Osteoblast (primary cell): ENCODE measurements around the gene ST6GALNAC2. TPM values are rescaled to one million over a fixed set of nuclear protein-coding genes. Genes with fewer than 3 reads are reported as not detected.

Experiments
- DNase-seq: peaks from one replicate; pipeline ENCODE4 v3.0.0; 2011; ENCODE audit warnings: low spot score, mixed read lengths; ENCODE audit not compliant: insufficient read length; ENCODE audit errors: missing footprints
- H2AFZ ChIP-seq: 2 replicates; pipeline ENCODE4 v1.6.0; 2011; ENCODE audit warnings: mild to moderate bottlenecking, low read length
- H3K27ac ChIP-seq: 2 replicates; pipeline ENCODE4 v1.5.1; 2011; ENCODE audit warnings: mild to moderate bottlenecking, low read depth, low read length, moderate library complexity
- H3K27me3 ChIP-seq: 2 replicates; pipeline ENCODE4 v1.6.0; 2012; ENCODE audit warnings: mild to moderate bottlenecking, control low read depth, inconsistent platforms, low read length, moderate library complexity; ENCODE audit not compliant: insufficient read depth
- H3K36me3 ChIP-seq: 2 replicates; pipeline ENCODE4 v1.5.1; 2011; ENCODE audit warnings: mild to moderate bottlenecking, low read length, control low read depth, moderate library complexity; ENCODE audit not compliant: insufficient read depth
- H3K4me1 ChIP-seq: 2 replicates; pipeline ENCODE4 v1.5.1; 2011; ENCODE audit warnings: mild to moderate bottlenecking, low read length, control low read depth, moderate library complexity; ENCODE audit not compliant: insufficient read depth
- H3K4me2 ChIP-seq: 2 replicates; pipeline ENCODE4 v1.6.0; 2011; ENCODE audit warnings: mild to moderate bottlenecking, low read length; ENCODE audit not compliant: insufficient read depth
- H3K4me3 ChIP-seq: fragments of 200-600 bp; sonication (generic); 3 replicates; pipeline ENCODE4 v1.5.1; 2012; ENCODE audit warnings: mild to moderate bottlenecking, low read length, inconsistent platforms; ENCODE audit not compliant: insufficient read depth
- H3K79me2 ChIP-seq: 2 replicates; pipeline ENCODE4 v1.6.0; 2012; ENCODE audit warnings: mild to moderate bottlenecking, low read length, control low read depth, inconsistent platforms; ENCODE audit not compliant: insufficient read depth
- H3K9me3 ChIP-seq: 2 replicates; pipeline ENCODE4 v1.5.1; 2011; ENCODE audit warnings: low read depth, low read length, control low read depth
- H4K20me1 ChIP-seq: 2 replicates; pipeline ENCODE4 v1.6.0; 2012; ENCODE audit warnings: mild to moderate bottlenecking, low read length, control low read depth; ENCODE audit not compliant: insufficient read depth
- CTCF ChIP-seq: IDR thresholded peaks from 2 replicates; pipeline ENCODE4 v1.5.1; 2011; ENCODE audit warnings: mild to moderate bottlenecking, low read depth, low read length, moderate library complexity; ENCODE audit errors: extremely low read depth
- total RNA-seq: library from RNA; depleted of rRNA; stranded (reverse); fragments of >200 nt; gene quantifications from 2 replicates; pipeline ENCODE4 v1.2.3, GENCODE V29; 2012

Gene ST6GALNAC2
- total RNA-seq, 1 donor: 0.36 TPM

GRCh38 chr17:76547642-76548202 lies 37.9 kb downstream of the ST6GALNAC2 start:
- Histone ChIP-seq H2AFZ (no peak overlapping the region), H3K27ac (no peak overlapping the region), H3K27me3 (peaks cover 6% of the 10 kb centered on the region), H3K79me2 (no peaks in the 10 kb centered on the region), H3K36me3 (no peaks in the 10 kb centered on the region), H4K20me1 (no peaks in the 10 kb centered on the region), H3K4me2 (no peak overlapping the region), H3K4me1 (peaks cover 28% of the 10 kb centered on the region), H3K9me3 (no peaks in the 10 kb centered on the region), H3K4me3 (no peak overlapping the region)
- DNase-seq: peak; percentile 17
- no peak for TF ChIP-seq CTCF

DNA sequence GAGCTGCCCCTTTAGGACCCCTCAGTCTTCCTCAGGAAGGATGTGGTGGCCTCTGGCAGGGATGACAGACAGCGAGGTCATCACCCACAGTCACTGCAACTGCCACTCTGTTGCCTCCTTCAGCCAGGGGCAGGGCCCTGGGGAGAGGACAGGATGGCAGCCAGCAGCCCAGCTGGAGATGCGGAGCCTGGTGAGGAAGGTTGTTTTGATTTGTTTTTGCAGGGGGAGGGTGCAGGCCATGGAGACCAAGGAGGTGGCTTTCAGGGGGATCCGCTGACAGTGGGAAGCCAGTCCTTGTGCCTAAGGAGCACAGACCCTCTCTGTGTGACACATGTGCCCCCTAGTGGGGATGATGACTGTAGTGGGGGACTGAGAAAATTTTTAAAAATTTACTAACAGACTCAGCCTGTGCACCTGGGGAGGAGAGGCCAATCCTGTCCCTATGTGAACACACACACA lies 38.4 kb downstream of the ST6GALNAC2 start:
- Histone ChIP-seq H3K4me2 (peak overlapping the region; percentile 16), H3K27ac (peak overlapping the region; percentile 91), H3K27me3 (peaks cover 6% of the 10 kb centered on the region), H3K36me3 (no peaks in the 10 kb centered on the region), H3K4me1 (peaks cover 28% of the 10 kb centered on the region), H4K20me1 (no peaks in the 10 kb centered on the region), H3K9me3 (no peaks in the 10 kb centered on the region), H3K79me2 (no peaks in the 10 kb centered on the region), H2AFZ (no peak overlapping the region), H3K4me3 (peak overlapping the region; percentile 6)
- peak; percentile 85 for DNase-seq
- peak; percentile 78 for TF ChIP-seq CTCF

DNA sequence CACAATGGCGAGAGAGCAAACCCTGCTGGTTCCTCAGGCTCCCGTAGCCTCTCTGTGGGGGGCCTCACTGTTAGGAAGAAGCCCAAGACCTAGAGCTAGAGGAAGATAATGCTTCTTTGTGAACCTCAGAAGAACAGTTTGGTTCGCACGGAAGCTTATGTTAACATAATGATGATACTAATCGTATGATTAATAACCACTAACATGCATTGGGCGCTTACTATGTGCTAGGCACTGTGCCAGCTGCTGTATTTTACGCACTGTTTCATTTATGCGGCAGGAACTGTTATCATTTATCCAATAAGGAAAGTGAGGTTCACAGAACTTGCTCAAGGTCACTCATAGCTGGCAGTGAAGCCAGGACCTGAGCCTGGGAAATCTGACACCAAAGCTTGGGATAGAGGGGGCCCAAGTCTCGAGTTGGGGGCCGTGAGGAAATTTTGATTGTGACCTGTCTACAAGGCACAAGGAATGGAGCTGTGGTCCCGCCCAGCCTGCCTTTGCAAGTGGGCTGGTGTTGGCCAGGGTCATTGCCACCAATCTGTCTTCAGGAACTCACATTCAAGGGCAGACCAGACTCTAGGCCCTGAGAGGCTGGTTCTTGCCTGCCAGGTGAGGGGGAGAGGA lies 39.0 kb downstream of the ST6GALNAC2 start:
- peak; percentile 96 for DNase-seq
- peak overlapping the region; percentile 16 for H3K4me2 ChIP-seq
- H3K36me3 ChIP-seq: no peaks in the 10 kb centered on the region
- H2AFZ ChIP-seq: no peak overlapping the region
- H3K27ac ChIP-seq: peak overlapping the region; percentile 91
- H3K9me3 ChIP-seq: no peaks in the 10 kb centered on the region
- H3K4me3 ChIP-seq: peak overlapping the region; percentile 11
- H3K4me1 ChIP-seq: peaks cover 28% of the 10 kb centered on the region
- no peak for TF ChIP-seq CTCF
- H4K20me1 ChIP-seq: no peaks in the 10 kb centered on the region
- no peaks in the 10 kb centered on the region for H3K79me2 ChIP-seq
- peaks cover 6% of the 10 kb centered on the region for H3K27me3 ChIP-seq

- H3K4me3 ChIP-seq: peak overlapping the region; percentile 11
- peak overlapping the region; percentile 91 for H3K27ac ChIP-seq
- peak overlapping the region; percentile 16 for H3K4me2 ChIP-seq
- peaks cover 6% of the 10 kb centered on the region for H3K27me3 ChIP-seq
- no peaks in the 10 kb centered on the region for H4K20me1 ChIP-seq
- no peak overlapping the region for H2AFZ ChIP-seq
- no peak for TF ChIP-seq CTCF
- H3K9me3 ChIP-seq: no peaks in the 10 kb centered on the region
- no peaks in the 10 kb centered on the region for H3K79me2 ChIP-seq
- peaks cover 26% of the 10 kb centered on the region for H3K4me1 ChIP-seq
- DNase-seq: peak; percentile 44
- H3K36me3 ChIP-seq: no peaks in the 10 kb centered on the region
Measured at GRCh38 chr17:76545918-76546555, 39.6 kb downstream of the ST6GALNAC2 start.
